22Rv1 (cell line): ENCODE measurements around the gene MRPL42.

Source experiments
- ZFX ChIP-seq: fragments of 450-650 bp; IDR thresholded peaks from 2 replicates; pipeline ENCODE4 v1.6.1; 2017; ENCODE audit warnings: antibody characterized with exemption, borderline replicate concordance
- TF ChIP-seq, protein P1 (sequence below): fragments of 450-650 bp; IDR thresholded peaks from 2 replicates; pipeline ENCODE4 v1.5.1; 2017; ENCODE audit warnings: mild to moderate bottlenecking

DNA sequence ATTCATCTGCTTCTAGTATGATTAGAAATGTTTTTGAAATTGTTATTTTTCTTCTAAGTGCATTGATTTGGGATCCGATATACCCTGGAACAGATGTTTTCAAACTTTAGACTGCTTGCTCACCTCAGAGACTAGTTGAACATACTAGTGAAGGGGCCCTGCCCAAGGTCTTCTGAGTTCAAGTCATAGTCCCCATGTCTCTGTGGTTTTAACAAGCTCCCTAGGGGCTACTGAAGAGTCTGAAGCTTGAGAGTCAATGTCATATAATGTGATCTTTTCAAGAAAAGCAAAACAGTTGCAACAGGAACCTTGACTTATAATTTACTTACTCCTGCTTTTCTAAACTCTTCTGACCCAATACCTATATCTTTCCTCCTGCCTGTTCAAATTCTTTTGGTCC, 18.0 kb upstream of the MRPL42 start:
- TF ChIP-seq, protein P1, sequence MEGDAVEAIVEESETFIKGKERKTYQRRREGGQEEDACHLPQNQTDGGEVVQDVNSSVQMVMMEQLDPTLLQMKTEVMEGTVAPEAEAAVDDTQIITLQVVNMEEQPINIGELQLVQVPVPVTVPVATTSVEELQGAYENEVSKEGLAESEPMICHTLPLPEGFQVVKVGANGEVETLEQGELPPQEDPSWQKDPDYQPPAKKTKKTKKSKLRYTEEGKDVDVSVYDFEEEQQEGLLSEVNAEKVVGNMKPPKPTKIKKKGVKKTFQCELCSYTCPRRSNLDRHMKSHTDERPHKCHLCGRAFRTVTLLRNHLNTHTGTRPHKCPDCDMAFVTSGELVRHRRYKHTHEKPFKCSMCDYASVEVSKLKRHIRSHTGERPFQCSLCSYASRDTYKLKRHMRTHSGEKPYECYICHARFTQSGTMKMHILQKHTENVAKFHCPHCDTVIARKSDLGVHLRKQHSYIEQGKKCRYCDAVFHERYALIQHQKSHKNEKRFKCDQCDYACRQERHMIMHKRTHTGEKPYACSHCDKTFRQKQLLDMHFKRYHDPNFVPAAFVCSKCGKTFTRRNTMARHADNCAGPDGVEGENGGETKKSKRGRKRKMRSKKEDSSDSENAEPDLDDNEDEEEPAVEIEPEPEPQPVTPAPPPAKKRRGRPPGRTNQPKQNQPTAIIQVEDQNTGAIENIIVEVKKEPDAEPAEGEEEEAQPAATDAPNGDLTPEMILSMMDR: no peak
- no peak for TF ChIP-seq ZFX
